GM12864 (cell line): ENCODE measurements around the gene DCLK3.

Experiments used
- DNase-seq: peaks from one replicate; pipeline ENCODE4 v3.0.0-alpha.2; 2011; ENCODE audit warnings: low read depth
- H3K4me3 ChIP-seq: 2 replicates; pipeline ENCODE4 v1.5.1; 2011; ENCODE audit warnings: mild to moderate bottlenecking, low read depth, low read length, control low read depth
- TF ChIP-seq, protein P1 (sequence below): IDR thresholded peaks from 2 replicates; pipeline ENCODE4 v1.5.1; 2011; ENCODE audit warnings: low read depth, mild to moderate bottlenecking, moderate library complexity, low read length, control low read depth, inconsistent platforms; ENCODE audit errors: missing control alignments

DCLK3 gene

DNA sequence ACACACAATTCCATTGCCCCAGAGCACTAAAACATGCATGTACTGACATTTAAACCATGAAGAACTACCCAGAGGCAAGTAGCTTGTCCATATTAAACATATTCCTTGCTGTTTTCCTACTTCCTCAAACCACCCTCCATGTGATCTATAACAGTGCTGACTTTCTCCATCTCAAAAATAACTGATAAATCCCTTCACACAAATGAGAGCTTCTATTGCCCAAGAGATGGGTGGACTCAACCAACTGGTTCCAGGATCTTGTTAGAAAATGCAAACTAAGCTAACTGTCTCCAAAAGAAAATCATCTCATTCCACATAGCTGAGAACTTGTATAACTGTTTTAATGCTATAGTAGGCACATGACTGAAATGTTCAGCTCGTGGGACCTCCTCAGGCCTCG, 29.6 kb downstream of the DCLK3 start:
- no peak for DNase-seq
- H3K4me3 ChIP-seq: no peak overlapping the region
- TF ChIP-seq, protein P1, sequence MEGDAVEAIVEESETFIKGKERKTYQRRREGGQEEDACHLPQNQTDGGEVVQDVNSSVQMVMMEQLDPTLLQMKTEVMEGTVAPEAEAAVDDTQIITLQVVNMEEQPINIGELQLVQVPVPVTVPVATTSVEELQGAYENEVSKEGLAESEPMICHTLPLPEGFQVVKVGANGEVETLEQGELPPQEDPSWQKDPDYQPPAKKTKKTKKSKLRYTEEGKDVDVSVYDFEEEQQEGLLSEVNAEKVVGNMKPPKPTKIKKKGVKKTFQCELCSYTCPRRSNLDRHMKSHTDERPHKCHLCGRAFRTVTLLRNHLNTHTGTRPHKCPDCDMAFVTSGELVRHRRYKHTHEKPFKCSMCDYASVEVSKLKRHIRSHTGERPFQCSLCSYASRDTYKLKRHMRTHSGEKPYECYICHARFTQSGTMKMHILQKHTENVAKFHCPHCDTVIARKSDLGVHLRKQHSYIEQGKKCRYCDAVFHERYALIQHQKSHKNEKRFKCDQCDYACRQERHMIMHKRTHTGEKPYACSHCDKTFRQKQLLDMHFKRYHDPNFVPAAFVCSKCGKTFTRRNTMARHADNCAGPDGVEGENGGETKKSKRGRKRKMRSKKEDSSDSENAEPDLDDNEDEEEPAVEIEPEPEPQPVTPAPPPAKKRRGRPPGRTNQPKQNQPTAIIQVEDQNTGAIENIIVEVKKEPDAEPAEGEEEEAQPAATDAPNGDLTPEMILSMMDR: no peak

DNA sequence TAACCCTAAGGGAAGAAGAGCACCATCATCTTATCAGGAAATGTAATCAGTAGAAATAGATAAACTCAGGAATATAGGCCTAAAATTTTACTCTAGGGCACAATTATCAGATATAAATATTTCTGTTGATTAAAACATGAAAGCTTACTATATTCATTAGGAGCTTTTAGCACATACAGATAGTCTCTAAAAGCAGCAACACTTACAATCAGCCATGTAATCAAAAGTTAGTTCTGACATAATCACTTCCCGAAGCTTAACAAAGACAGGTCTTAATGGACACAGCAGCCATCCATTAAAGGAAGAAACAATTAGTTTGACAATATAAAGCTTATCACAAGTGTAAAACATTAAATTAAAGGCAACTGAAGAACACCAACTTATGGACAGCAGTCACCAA, 30.6 kb downstream of the DCLK3 start:
- TF ChIP-seq, protein P1: no peak
- no peak overlapping the region for H3K4me3 ChIP-seq
- DNase-seq: no peak

GRCh38 chr3:36733162-36733696, 31.1 kb downstream of the DCLK3 start:
- no peak for DNase-seq
- TF ChIP-seq, protein P1: no peak
- H3K4me3 ChIP-seq: no peak overlapping the region

- no peak overlapping the region for H3K4me3 ChIP-seq
- no peak for DNase-seq
- TF ChIP-seq, protein P1: no peak
Measured at GRCh38 chr3:36730966-36731365, 33.4 kb downstream of the DCLK3 start.

- DNase-seq: peak; percentile 16
- TF ChIP-seq, protein P1: peak; percentile 59
- H3K4me3 ChIP-seq: no peak overlapping the region
Measured at GRCh38 chr3:36729204-36730056, 34.9 kb downstream of the DCLK3 start.

- TF ChIP-seq, protein P1: no peak
Measured at GRCh38 chr3:36714343-36715086, 49.8 kb downstream of the DCLK3 start.

More at GRCh38 chr3:36714343-36715086, 49.8 kb downstream of the DCLK3 start:
- H3K4me3 ChIP-seq: no peak overlapping the region
- DNase-seq: no peak
